ENCODE data around the gene NECAB3.

GRCh38 chr20:33645396-33645795 lies 28.8 kb downstream of the NECAB3 start:
- TF ChIP-seq CTCF (IDR thresholded peaks at IDR 0.05; ENCODE audit: insufficient read depth, low read depth, low read length), result no peak
- no peak for TF ChIP-seq EZH2 (IDR thresholded peaks at IDR 0.05; ENCODE audit: insufficient read depth, low read length)
